NCI-H2171 (cell line): Measurements from ENCODE around the gene COLGALT1.
"Not testable (repeated sequence)": the region's sequence is repeated elsewhere in the genome, so short reads cannot be mapped to it uniquely, and the experiment has no call there.

Experiments used
- DNase-seq: peaks from one replicate; lab custom pipeline; 2025; lab: John Stamatoyannopoulos, UW

Gene COLGALT1

DNA sequence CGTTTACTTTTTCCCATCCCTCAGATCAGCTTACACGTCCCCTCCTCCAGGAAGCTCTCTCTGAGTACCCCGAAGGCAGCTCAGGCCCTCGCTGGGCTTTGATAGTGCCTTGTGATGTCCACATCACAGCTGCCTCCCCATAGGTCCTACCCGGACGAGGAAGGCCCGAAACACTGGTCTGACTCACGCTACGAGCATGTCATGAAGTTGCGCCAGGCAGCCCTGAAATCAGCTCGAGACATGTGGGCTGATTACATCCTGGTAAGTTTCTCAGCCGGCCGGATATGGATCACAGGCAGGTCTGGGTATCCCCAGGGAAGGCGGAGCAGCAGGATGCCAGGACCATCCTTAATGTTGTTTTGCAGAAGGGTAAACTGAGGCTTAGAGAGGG lies 4.8 kb downstream of the COLGALT1 start:
- DNase-seq, result no peak

- no peak for DNase-seq
Observed at GRCh38 chr19:17562097-17562496, 6.6 kb downstream of the COLGALT1 start.

- no peak for DNase-seq
Observed at GRCh38 chr19:17562561-17562960, 7.1 kb downstream of the COLGALT1 start.

DNA sequence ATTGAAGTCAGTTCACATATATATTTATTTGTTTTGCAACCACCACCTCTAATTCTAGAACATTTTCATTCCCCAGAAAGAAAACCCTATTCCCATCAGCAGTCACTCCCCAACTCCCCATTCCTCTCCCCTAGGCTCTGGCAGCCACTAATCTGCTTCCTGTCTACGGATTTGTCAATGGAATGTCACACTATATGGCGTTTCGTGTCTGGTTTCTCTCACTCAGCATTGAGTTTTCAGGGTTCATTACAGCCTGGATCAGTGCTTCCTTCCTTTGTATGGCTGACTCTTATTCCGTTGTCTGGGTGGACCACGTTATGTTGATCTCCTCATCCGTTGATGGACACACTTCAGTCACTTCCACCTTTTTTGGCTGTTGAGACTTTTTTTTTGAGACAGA lies 9.3 kb downstream of the COLGALT1 start:
- DNase-seq, result no peak

DNA sequence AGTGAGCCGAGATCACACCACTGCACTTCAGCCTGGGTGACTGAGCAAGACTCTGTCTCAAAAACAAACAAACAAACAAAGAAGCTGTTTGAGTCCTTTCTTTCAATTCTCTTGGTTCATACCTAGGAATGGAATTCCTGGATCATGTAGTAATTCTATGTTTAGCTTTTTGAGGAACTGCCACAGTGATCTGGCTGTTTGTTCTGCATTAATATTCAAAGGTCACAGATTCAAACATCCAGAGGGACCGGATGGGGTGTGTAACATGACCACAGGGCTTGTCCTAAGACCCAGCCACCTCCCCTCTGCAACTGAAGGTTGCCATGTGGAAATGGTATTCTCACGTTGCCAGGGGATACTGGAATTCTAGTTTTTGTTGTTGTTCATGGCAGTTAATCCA lies 10.2 kb downstream of the COLGALT1 start:
- no peak for DNase-seq

- no peak for DNase-seq
Observed at GRCh38 chr19:17567940-17568339, 12.5 kb downstream of the COLGALT1 start.

DNA sequence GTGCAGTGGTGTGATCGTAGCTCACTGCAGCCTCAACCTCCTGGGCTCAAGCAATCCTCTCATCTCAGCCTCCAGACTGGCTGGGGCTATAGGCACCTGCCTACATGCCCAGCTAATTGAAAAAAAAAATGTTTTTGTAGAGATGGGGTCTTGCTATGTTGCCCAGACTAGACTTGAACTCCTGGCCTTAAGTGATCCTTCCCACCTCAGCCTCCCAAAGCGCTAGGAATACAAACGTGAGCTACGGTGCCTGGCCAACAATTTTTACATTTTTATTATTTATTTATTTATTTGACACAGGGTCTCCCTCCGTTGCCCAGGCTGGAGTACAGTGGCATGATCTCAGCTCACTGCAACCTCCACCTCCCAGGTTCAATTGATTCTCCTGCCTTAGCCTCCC lies 14.8 kb downstream of the COLGALT1 start:
- not testable (repeated sequence) for DNase-seq

- DNase-seq, result no peak
Observed at GRCh38 chr19:17570791-17571190, 15.3 kb downstream of the COLGALT1 start.

DNA sequence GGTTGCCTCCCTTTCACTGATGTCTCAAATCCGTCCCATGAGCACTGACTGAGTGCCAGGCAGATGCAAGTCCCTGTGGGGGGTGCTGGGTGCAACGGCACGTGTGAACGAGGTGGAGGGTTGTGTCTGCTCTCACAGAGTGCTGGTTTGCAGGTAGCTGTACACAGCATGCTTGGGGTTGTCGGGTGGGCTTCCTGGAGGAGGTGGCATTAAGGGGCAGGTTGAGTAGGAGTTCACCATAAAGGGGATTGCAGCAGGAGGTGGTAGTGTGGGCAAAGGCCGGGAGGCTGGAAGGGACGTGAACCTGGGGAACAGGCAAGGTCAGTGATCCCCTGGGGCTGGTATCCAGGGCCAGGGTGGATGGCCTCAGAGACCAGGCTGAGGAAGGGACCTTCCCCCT lies 17.2 kb downstream of the COLGALT1 start:
- no peak for DNase-seq

DNA sequence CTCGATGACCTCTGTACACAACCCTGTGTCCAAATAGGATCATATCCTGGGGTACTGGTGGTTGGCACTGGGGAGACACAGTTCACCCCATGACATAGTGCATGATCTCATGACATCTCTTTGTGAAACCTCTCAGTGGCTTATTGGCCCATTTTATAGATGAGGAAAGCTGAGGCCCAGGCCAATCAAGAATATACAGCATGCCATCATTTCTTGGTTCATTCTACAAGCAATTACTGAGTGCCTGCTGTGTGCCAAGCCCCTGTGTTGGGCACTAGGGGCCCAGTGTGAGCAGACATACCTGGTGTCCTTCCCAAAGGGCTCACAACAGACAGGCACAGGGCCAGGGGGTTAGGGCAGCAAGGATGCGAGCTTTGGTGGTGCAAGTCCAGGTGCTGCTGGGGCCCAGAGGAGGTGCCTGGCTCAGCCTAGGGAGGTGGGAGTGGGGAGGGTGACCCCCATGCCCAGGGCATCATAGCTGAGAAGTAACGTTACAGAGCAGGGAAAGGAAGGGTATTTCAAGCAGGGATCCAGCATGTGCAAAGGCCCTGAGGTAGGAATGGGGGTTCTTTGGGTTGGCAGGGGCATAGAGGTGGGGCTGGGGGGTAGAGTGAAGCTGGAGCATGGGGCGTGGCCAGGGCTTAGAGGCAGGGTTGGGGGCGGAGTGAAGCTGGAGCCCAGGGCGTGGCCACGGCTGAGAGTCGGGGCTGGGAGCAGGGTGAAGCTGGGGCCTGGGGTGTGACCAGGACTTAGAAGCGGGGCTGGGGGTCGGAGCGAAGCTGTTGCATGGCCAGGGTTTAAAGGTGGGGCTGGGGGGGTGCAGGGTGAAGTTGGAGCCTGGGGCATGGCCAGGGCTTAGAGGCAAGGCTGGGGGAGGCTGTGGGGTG lies 20.7 kb downstream of the COLGALT1 start:
- no peak for DNase-seq

GRCh38 chr19:17576758-17577456 lies 21.5 kb downstream of the COLGALT1 start:
- DNase-seq, result no peak

GRCh38 chr19:17577457-17578097 lies 22.1 kb downstream of the COLGALT1 start:
- no peak for DNase-seq

GRCh38 chr19:17579661-17580244 lies 24.3 kb downstream of the COLGALT1 start:
- no peak for DNase-seq

GRCh38 chr19:17580470-17581144 lies 25.2 kb downstream of the COLGALT1 start:
- no peak for DNase-seq

DNA sequence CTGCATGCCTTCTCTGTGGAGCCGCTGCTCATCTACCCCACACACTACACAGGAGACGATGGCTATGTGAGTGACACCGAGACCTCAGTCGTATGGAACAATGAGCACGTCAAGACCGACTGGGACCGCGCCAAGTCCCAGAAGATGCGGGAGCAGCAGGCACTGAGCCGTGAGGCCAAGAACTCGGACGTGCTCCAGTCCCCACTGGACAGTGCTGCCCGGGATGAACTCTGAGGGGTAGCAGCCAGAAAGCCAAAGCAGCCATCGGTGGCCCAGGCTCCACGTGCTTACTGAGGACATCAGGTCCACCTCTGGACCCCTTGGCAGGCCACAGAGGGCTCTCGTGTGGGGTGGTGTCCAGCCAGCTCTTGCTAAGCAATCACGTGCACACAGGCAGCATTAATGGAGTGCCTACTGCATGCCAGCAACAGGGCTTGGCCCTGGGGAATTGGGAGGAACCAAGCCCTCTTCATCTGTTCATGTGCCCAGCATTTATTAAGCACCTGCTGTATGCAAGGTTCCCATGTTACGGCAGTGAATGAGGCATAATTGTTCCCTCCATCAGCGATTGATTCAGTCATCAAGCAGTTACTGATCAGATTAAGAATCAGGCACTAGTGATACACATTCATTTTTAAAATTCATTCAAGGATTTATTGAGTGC lies 25.9 kb downstream of the COLGALT1 start:
- DNase-seq, result no peak

DNA sequence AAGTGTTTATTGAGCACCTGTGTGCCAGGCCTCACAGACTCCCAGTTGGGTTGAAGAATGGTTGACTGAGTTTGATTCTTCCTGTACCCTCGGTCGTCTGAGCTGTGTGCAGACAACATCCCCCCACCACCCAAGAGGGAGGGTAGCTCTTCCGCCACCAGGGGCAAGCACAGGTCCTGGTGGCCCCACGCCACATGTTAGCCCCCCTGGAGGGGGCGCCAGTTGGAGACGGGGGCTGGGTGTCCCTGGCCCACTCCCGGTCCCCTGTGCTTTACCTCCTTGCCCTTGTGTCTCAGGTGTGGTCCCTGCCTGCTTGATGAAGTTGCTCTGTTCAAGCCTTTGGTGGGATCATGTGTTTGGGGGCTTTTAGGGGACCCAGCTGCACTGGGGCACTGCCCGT lies 27.2 kb downstream of the COLGALT1 start:
- no peak for DNase-seq

- DNase-seq, result no peak
Observed at GRCh38 chr19:17584132-17584531, 28.7 kb downstream of the COLGALT1 start.

GRCh38 chr19:17585395-17585794 lies 29.9 kb downstream of the COLGALT1 start:
- DNase-seq, result not testable (repeated sequence)

DNA sequence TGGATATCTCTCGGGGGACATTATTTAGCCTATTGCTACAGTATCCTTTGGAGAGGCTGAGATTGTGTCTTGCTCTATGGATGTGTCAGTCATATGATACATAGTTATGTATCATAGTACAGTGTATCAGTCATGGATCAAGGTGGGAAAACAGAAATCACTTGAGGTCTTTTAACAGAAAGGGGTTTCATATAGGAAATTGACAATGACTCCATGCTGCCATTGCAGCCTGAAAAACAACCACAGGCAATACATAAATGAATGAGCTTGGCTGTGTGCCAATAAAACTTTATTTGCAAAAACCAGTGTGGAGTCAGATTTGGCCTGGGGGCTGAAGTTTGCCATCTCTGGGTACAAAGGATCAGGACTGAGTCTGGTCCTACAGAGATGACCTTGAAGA lies 35.4 kb downstream of the COLGALT1 start:
- DNase-seq, result no peak

DNA sequence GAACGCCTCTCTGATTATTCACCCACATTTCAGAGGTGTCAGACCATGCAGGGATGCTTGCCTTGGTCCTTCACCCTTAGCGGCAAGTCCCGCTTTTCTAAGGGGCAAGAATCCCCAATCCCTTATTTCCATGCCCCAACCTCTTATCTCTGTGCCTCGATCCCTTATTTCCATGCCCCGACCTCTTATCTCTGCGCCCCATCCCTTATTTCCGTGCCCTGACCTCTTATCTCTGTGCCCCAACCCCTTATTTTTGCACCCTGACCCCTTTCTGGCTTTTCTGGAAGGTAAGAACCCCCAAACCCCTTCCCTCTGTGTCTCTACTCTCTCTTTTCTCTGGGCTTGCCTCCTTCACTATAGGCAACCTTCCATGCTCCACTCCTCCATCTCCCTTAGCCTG lies 38.8 kb downstream of the COLGALT1 start:
- not testable (repeated sequence) for DNase-seq

DNA sequence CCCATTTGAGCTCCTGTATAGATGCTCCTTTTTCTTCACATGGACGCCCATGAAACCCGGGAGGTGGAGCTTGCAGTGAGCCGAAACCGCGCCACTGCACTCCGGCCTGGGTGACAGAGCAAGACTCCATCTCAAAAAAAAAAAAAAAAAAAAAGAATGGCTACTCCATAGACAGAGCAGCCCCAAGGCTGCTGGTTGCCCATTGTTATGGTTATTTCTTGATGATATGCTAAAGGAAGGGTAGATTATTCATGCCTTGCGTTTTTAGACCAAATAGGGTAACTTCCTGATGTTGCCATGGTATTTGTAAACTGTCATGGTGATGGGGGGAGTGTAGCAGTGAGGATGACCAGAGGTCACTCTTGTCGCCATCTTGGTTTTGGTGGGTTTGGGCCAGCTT lies 42.6 kb downstream of the COLGALT1 start:
- not testable (repeated sequence) for DNase-seq
